Prostate gland (tissue), 2 donors: Measurements from ENCODE around the gene DYSF. TPM values are rescaled to one million over a fixed set of nuclear protein-coding genes. Genes with fewer than 3 reads are reported as not detected.
"Not testable (repeated sequence)": the region's sequence is repeated elsewhere in the genome, so short reads cannot be mapped to it uniquely, and the experiment has no call there.

Source experiments
- DNase-seq: peaks from one replicate; pipeline ENCODE4 v3.0.0-alpha.2; 2019; ENCODE audit warnings: low spot score
- H3K27ac ChIP-seq, 2 donors: fragments of 200-600 bp; sonication (generic); 2 replicates each; pipeline ENCODE4 v1.5.1; 2017 to 2019
- H3K27me3 ChIP-seq: fragments of 200-600 bp; sonication (generic); replicated peaks from 2 replicates; pipeline ENCODE4 v1.5.1; 2019; ENCODE audit not compliant: insufficient read depth
- H3K36me3 ChIP-seq, 2 donors: fragments of 200-600 bp; sonication (generic); 1 replicate in 1 of 2; 2 replicates in 1 of 2; pipeline versions ENCODE4 v1.5.1 to v1.8.1; 2017 to 2019
- H3K4me1 ChIP-seq: fragments of 200-600 bp; sonication (generic); replicated peaks from 2 replicates; pipeline ENCODE4 v1.5.1; 2019
- H3K4me3 ChIP-seq, 2 donors: fragments of 200-600 bp; sonication (generic); 2 replicates each; pipeline ENCODE4 v1.5.1; 2017 to 2019
- H3K9me3 ChIP-seq: fragments of 200-600 bp; sonication (generic); 2 replicates; pipeline ENCODE4 v1.5.1; 2017
- POLR2A ChIP-seq: fragments of 450-650 bp; IDR thresholded peaks from one replicate; pipeline ENCODE4 v1.6.1; 2016; ENCODE audit warnings: antibody characterized with exemption, mild to moderate bottlenecking
- POLR2AphosphoS5 ChIP-seq: sonication (generic); formaldehyde crosslinking; IDR thresholded peaks from one replicate; pipeline ENCODE4 v1.6.1; 2017; ENCODE audit warnings: antibody characterized with exemption
- WGBS: methylation state at CpG from one replicate; pipeline ENCODE4 v1.1.5; 2018; 5-methylcytosine and 5-hydroxymethylcytosine counted together
- intact Hi-C: fragments of 100-400 bp; cut with DNase I; formaldehyde crosslinking; loops from one replicate; pipeline ENCODE4 v1.14.2; 2022
- total RNA-seq, 2 donors: library from RNA; depleted of rRNA; stranded (reverse); fragments of >200 nt; gene quantifications; one replicate each; pipeline ENCODE4 v1.1.0, GENCODE V29; 2016
- TF ChIP-seq, protein P1 (sequence below), 4 experiments: fragments of 200-600 bp in 2 of 4; fragments of 450-650 bp in 2 of 4; sonication (generic) in 2 of 4; IDR thresholded peaks; 1 replicate in 3 of 4; 2 replicates in 1 of 4; pipeline ENCODE4 v1.5.1; 2016 to 2019; ENCODE audit warnings: antibody characterized with exemption in 4 of 4, mild to moderate bottlenecking in 2 of 4, moderate library complexity in 2 of 4

Gene DYSF
- total RNA-seq, 2 donors from 2014 or later, result 5.9 to 9.4 TPM

DNA sequence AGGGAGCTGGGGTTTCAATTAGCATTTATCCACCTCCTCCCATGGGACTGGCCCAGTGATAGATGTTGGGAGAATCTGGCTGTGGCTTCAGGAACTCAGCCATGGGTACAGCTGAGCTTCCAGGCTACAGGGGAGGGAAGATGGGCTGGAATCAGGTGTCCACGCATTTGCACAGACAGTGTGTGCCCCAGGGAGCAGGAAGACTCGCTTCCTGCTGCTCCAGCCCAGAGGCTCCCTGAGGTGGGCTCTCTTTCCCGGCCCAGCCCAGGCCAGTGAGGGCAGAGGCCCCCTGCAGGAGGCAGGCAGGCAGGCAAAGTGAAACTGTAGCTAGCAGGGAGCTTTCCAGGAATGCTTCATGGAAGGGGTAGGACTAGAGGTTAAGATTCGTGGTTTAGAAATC is 28.7 kb downstream of the DYSF start:
- no peaks in the 10 kb centered on the region for H3K4me1 ChIP-seq
- no peaks in the 10 kb centered on the region for H3K9me3 ChIP-seq
- H3K27ac ChIP-seq, result no peak overlapping the region
- no peaks in the 10 kb centered on the region for H3K36me3 ChIP-seq
- no peak overlapping the region for H3K4me3 ChIP-seq
- 57% methylated on average over 4 of the region's 4 CpGs for WGBS
- intact Hi-C loops, result no loop called here
- TF ChIP-seq, protein P1, sequence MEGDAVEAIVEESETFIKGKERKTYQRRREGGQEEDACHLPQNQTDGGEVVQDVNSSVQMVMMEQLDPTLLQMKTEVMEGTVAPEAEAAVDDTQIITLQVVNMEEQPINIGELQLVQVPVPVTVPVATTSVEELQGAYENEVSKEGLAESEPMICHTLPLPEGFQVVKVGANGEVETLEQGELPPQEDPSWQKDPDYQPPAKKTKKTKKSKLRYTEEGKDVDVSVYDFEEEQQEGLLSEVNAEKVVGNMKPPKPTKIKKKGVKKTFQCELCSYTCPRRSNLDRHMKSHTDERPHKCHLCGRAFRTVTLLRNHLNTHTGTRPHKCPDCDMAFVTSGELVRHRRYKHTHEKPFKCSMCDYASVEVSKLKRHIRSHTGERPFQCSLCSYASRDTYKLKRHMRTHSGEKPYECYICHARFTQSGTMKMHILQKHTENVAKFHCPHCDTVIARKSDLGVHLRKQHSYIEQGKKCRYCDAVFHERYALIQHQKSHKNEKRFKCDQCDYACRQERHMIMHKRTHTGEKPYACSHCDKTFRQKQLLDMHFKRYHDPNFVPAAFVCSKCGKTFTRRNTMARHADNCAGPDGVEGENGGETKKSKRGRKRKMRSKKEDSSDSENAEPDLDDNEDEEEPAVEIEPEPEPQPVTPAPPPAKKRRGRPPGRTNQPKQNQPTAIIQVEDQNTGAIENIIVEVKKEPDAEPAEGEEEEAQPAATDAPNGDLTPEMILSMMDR (IDR thresholded peaks at IDR 0.05), result no peak
- TF ChIP-seq POLR2AphosphoS5 (no peak), POLR2A (no peak)
- H3K27me3 ChIP-seq, result no peaks in the 10 kb centered on the region
- no peak for DNase-seq

DNA sequence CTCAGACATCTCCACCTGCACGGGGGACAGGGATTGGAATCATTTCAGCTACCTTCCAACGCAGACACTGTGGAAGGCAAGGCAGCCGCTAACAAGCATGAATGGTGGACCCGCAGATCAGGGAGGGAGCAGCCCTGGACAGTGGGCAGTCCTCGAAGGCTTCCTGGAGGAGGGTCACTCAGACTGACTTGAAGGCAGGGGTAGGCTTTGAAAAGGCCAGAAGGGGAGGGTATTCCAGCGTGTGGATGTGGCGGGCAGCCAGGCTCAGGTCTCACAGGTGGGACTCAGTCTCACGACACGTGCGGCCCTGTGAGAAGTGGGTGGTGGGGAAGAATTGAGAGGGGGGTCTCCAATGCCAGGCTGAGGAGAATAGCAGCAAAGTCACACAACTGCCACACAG is 29.9 kb downstream of the DYSF start:
- TF ChIP-seq POLR2AphosphoS5 (no peak), POLR2A (no peak)
- TF ChIP-seq, protein P1 (IDR thresholded peaks at IDR 0.05), result no peak
- H3K4me1 ChIP-seq, result no peaks in the 10 kb centered on the region
- no peak overlapping the region for H3K4me3 ChIP-seq
- WGBS, result 81% methylated on average over 10 of the region's 10 CpGs
- no peaks in the 10 kb centered on the region for H3K36me3 ChIP-seq
- no peak overlapping the region for H3K27ac ChIP-seq
- DNase-seq, result no peak
- no peaks in the 10 kb centered on the region for H3K9me3 ChIP-seq
- H3K27me3 ChIP-seq, result no peaks in the 10 kb centered on the region
- intact Hi-C loops, result no loop called here

DNA sequence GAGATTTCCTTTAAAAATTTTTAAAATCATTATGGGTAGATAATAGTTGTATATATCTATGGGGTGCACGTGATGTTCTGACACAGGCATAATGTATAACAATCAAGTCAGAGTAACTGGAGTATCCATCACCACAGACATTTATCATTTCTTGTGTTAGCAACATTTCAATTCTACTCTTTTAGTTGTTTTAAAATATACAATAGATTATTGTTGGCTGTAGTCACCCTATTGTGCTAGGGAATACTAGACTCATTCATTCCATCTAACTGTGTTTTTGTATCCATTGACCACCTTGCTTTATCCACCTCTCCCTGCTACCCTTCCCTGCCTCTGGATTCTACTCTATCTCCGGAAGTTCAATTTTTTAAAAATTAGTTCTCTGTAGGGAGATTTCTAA is 31.0 kb downstream of the DYSF start:
- TF ChIP-seq POLR2A, result no peak
- TF ChIP-seq, protein P1 (IDR thresholded peaks at IDR 0.05), result no peak
- TF ChIP-seq POLR2AphosphoS5, result no peak
- Histone ChIP-seq H3K9me3 (no peaks in the 10 kb centered on the region), H3K27ac (no peak overlapping the region), H3K27me3 (no peaks in the 10 kb centered on the region), H3K4me1 (no peaks in the 10 kb centered on the region), H3K4me3 (no peak overlapping the region), H3K36me3 (no peaks in the 10 kb centered on the region)
- WGBS, result 88% methylated on average over 2 of the region's 2 CpGs
- intact Hi-C loops, result no loop called here
- no peak for DNase-seq

DNA sequence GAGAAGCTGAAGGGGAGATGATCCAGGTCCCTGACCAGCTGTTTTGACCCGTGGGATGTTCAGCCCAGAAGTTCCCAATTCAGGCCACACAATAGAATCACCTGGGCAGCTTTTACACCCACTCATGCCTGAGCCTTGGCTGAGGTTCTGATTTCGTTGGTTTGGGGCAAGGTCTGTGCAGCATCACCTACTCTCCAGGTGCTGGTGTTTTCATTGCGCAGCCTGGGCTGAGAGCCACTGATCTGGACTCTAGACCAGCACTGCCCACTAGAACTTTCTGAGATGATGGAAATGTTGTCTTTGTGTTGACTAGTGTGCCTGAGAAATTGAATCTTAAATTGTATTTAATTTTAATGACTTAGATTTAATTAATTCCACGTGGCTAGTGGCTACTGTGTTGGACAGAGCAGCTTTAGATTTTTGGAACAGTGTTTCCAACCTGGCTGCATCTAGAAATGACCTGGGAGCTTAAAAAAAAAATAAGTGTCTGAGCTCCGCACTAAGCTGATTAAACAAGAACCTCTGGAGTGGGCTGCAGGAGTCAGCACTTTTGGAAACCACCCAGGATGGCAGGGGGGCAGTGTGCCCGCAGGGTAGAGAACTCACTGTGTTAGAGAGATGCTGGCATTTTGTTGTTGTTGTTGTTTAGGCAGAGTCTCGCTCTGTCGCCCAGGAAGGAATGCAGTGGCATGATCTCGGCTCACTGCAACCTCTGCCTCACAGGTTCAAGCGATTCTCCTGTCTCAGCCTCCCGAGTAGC is 33.7 kb downstream of the DYSF start:
- Histone ChIP-seq H3K4me3 (no peak overlapping the region), H3K4me1 (no peaks in the 10 kb centered on the region), H3K9me3 (no peaks in the 10 kb centered on the region), H3K36me3 (no peaks in the 10 kb centered on the region), H3K27ac (no peak overlapping the region), H3K27me3 (no peaks in the 10 kb centered on the region)
- intact Hi-C loops, result no loop called here
- WGBS, result 68% methylated on average over 11 of the region's 11 CpGs
- no peak for TF ChIP-seq POLR2AphosphoS5
- TF ChIP-seq POLR2A, result no peak
- TF ChIP-seq, protein P1 (IDR thresholded peaks at IDR 0.05), result no peak
- DNase-seq, result no peak

DNA sequence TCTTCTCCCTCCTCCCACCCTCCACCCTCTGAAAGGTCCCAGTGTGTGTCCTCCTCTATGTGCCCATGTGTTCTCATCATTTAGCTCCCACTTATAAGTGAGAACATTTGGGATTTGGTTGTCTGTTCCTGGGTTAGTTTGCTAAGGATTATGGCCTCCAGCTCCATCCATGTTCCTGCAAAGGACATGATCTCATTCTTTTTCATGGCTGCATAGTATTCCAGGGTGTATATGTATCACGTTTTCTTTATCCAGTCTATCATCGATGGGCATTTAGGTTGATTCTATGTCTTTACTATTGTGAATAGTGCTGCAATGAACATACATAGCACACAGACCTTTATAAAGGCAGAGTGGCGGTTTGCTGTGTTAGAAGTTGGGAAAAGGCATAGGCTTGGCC is 38.2 kb downstream of the DYSF start:
- H3K36me3 ChIP-seq, intact Hi-C loops, H3K27me3 ChIP-seq, H3K4me3 ChIP-seq, H3K4me1 ChIP-seq, DNase-seq, H3K9me3 ChIP-seq, H3K27ac ChIP-seq: not testable (repeated sequence)
- 99% methylated on average over 3 of the region's 3 CpGs for WGBS
